HG03039 (cell line): ENCODE data around the gene ZNF878.
"Not testable (repeated sequence)": the region's sequence is repeated elsewhere in the genome, so short reads cannot be mapped to it uniquely, and the experiment has no call there.

Experiments
- ATAC-seq: cut with Tn5 transposase; IDR thresholded peaks from one replicate; pipeline ENCODE4 v1.9.1; 2021; ENCODE audit warnings: mild to moderate bottlenecking, moderate library complexity; ENCODE audit not compliant: unreplicated experiment

ZNF878 gene

GRCh38 chr19:12052497-12053169 is at the start of gene ZNF878:
ZNF878 (minus strand) TSS chr19:12052961; CDS start chr19:12052801, 160 bp downstream.
- ATAC-seq, result peak; percentile 82

- no peak for ATAC-seq
Measured at GRCh38 chr19:12098040-12098439, 45.3 kb upstream of the ZNF878 start.

GRCh38 chr19:12095111-12095790 is 42.5 kb upstream of the ZNF878 start:
- no peak for ATAC-seq

GRCh38 chr19:12093777-12094176 is 41.0 kb upstream of the ZNF878 start:
- no peak for ATAC-seq

- ATAC-seq, result no peak
Measured at GRCh38 chr19:12092956-12093355, 40.2 kb upstream of the ZNF878 start.

GRCh38 chr19:12092065-12092867 is 39.5 kb upstream of the ZNF878 start:
- ATAC-seq, result no peak

- ATAC-seq, result no peak
Measured at GRCh38 chr19:12090807-12091206, 38.0 kb upstream of the ZNF878 start.

GRCh38 chr19:12085074-12085818 is 32.5 kb upstream of the ZNF878 start:
- ATAC-seq, result no peak

GRCh38 chr19:12083336-12083735 is 30.6 kb upstream of the ZNF878 start:
- ATAC-seq, result not testable (repeated sequence)

- no peak for ATAC-seq
Measured at GRCh38 chr19:12077375-12077774, 24.6 kb upstream of the ZNF878 start.

- ATAC-seq, result not testable (repeated sequence)
Measured at GRCh38 chr19:12076331-12076730, 23.6 kb upstream of the ZNF878 start.

- ATAC-seq, result no peak
Measured at GRCh38 chr19:12075538-12076139, 22.9 kb upstream of the ZNF878 start.

- peak; percentile 63 for ATAC-seq
Measured at GRCh38 chr19:12064590-12065538, 12.1 kb upstream of the ZNF878 start, which contains the start of gene ZNF844. ZNF844 (plus strand) TSS chr19:12064731; CDS start chr19:12064874, 143 bp downstream.

- no peak for ATAC-seq
Measured at GRCh38 chr19:12055784-12056183, 3.0 kb upstream of the ZNF878 start.

GRCh38 chr19:12052091-12052496 is 667 bp downstream of the ZNF878 start:
- no peak for ATAC-seq

- ATAC-seq, result no peak
Measured at GRCh38 chr19:12047868-12048267, 4.9 kb downstream of the ZNF878 start.

- ATAC-seq, result no peak
Measured at GRCh38 chr19:12043752-12044422, 8.9 kb downstream of the ZNF878 start.

- no peak for ATAC-seq
Measured at GRCh38 chr19:12042893-12043292, 9.9 kb downstream of the ZNF878 start.
